ENCODE data around the gene ECSIT.

ECSIT gene

GRCh38 chr19:11456659-11457058 lies 72.3 kb downstream of the ECSIT start:
- intact Hi-C loops (cut with DNase I): no loop called here
- DNase-seq: no peak
